Omental fat pad (tissue), 4 donors: Measurements from ENCODE around the gene MYO9B. TPM values are rescaled to one million over a fixed set of nuclear protein-coding genes. Genes with fewer than 3 reads are reported as not detected.

Experiments used
- ATAC-seq: fragments of 150-250 bp; one replicate; pipeline ENCODE4 v1.9.1; 2016; ENCODE audit warnings: mild to moderate bottlenecking, moderate library complexity; ENCODE audit not compliant: low FRiP score
- DNase-seq: peaks from one replicate; pipeline ENCODE4 v3.0.0-alpha.2; 2019; ENCODE audit warnings: low spot score
- total RNA-seq, 4 donors: library from RNA; depleted of rRNA; stranded (reverse); fragments of >200 nt; gene quantifications; one replicate each; pipeline ENCODE4 v1.1.0, GENCODE V29; 2016
- TF ChIP-seq, protein P1 (sequence below), 3 donors: fragments of 450-650 bp; IDR thresholded peaks; one replicate each; pipeline ENCODE4 v1.5.1; 2016 to 2017; ENCODE audit warnings: antibody characterized with exemption in 3 of 3, mild to moderate bottlenecking in 3 of 3, moderate library complexity in 2 of 3

MYO9B gene
- total RNA-seq, 4 donors from 2014 or later = 52.7 to 149 (median 85.7) TPM

DNA sequence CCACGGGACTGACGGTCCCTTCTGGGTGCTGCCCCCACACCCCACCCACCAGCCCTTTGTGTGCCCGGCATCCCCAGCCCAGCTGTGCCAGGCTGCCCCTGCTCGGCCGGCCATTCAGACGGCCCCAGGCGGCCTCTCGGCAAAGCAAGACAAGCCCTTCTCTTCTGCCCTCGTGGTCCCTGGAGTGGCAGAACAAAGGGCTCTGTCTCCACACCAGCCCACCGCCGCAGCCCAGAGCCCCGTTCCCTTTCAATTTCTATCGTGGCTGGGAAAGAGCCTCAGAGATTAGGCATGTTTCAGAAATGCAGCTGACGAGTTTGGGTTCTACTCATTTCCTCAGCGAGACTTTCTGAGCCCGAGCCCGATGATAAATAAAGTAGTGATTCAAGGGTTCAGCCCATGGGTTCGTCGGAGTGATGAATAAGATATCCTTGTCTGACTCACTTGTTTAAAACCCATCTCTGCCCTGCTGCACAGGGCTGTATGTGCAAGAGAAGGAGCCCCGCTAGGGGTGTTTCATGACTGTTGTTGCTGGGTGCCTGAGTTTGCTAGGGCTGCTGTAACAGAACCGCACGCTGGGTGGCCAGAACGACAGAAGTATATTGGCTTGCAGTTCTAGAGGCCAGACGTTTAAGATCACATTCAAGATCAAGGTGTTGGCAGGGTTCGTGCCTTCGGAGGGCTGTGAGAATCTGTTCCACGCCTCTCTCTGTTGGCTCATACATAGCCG lies 4.3 kb downstream of the MYO9B start:
- ATAC-seq (peak; percentile 69), DNase-seq (peak; percentile 54)
- TF ChIP-seq, protein P1, sequence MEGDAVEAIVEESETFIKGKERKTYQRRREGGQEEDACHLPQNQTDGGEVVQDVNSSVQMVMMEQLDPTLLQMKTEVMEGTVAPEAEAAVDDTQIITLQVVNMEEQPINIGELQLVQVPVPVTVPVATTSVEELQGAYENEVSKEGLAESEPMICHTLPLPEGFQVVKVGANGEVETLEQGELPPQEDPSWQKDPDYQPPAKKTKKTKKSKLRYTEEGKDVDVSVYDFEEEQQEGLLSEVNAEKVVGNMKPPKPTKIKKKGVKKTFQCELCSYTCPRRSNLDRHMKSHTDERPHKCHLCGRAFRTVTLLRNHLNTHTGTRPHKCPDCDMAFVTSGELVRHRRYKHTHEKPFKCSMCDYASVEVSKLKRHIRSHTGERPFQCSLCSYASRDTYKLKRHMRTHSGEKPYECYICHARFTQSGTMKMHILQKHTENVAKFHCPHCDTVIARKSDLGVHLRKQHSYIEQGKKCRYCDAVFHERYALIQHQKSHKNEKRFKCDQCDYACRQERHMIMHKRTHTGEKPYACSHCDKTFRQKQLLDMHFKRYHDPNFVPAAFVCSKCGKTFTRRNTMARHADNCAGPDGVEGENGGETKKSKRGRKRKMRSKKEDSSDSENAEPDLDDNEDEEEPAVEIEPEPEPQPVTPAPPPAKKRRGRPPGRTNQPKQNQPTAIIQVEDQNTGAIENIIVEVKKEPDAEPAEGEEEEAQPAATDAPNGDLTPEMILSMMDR (IDR thresholded peaks at IDR 0.05) = no peak

DNA sequence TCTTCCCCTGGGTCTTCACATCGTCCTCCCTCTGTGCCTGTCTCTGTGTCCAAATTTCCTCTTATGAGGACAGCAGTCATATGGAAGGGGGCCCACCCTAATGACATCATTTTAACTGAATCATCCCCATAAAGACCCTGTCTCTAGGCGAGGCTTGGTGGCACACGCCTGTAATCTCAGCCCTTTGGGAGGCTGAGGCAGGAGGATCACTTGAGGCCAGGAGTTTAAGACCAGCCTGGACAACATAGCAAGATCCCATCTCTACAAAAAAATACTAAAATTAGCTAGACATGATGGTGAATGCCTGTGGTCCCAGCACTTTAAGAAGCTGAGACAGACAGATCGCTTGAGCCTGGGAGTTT lies 4.8 kb downstream of the MYO9B start:
- ATAC-seq (no peak), DNase-seq (no peak)
- TF ChIP-seq, protein P1 (IDR thresholded peaks at IDR 0.05) = no peak

DNA sequence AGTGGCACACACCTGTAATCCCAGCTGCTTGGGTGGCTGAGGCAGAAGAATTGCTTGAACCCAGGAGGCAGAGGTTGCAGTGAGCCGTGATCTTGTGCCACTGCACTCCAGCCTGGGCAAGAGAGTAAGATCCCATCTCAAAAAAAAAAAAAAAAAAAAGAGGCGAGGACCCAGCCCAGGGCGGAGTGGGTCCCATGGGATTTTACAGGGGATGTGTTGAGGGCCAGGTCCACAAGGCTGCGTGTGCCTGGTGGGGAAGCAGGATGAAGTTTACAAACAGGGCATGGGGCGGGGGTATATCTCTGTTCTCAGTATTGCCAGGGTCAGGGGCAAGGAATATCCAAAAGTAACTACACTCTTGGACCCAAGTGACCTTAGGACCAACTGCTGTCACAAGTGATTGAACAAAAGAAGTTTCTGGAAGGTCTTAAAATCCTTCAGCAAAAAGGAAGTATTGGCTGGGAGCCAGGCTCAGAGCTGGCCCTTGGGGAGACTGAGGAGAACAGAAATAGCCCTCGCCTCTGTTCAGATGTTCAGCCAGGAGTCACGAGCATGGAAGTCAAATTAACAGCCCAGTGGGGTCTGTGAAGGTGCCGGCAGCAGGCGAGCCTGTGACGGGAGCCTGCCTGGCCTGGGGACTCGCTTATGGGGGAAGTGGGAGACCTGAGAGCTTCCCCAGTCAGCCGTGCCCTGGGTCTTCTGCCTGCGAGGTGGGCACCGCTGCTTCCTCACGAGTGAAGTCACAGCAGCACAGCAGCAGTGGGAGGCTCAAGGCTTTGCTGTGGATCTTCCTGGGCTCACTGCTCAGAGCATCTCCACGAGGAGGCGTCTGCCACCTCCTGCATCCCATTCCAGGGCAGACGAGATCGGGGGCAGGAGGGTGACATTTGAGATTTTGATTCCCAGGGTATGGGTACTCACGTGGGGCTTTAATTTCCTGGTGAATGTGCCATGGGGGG lies 6.4 kb downstream of the MYO9B start:
- ATAC-seq (no peak), DNase-seq (no peak)
- TF ChIP-seq, protein P1 (IDR thresholded peaks at IDR 0.05) = no peak

DNA sequence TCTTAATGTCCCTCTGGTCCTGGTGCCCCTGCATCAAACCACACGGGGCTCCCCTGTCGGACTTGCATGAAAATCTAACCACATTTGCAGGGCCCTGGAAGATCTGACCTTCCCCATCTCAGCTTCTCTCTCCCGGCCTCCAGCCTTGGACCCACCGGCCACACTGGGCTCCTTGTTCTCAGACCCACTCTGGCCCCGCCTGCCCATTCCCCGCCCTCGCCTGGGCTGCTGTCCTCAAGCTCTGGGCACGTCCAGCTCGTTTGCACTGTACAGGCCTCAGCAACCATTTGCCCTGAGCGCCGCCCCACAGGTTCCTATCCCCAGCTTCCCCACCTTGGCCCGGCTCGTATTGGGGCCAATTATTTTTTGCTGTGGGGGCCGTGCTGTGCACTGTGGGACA lies 10.5 kb downstream of the MYO9B start:
- ATAC-seq = no peak
- no peak for DNase-seq
- TF ChIP-seq, protein P1 (IDR thresholded peaks at IDR 0.05) = no peak

DNA sequence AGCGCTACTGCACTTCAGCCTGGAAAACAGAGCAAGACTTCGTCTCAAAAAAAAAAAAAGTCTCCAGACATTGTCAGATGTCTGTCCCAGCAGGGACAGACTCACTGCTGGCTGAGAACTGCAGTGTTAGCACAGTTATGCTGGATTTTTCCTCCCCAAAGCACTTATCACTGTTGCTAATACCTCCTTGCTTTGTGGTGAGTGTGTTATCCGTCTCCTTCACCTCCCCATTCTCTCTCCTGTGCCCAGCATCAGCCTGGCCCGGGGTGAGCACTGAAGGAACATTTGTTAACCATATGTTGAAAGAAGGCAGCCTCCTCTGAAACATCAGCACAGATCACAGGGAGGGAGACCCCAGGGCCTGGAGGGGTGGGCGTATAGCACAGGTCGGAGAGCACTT lies 11.3 kb downstream of the MYO9B start:
- TF ChIP-seq, protein P1 (IDR thresholded peaks at IDR 0.05) = no peak
- DNase-seq (no peak), ATAC-seq (no peak)

DNA sequence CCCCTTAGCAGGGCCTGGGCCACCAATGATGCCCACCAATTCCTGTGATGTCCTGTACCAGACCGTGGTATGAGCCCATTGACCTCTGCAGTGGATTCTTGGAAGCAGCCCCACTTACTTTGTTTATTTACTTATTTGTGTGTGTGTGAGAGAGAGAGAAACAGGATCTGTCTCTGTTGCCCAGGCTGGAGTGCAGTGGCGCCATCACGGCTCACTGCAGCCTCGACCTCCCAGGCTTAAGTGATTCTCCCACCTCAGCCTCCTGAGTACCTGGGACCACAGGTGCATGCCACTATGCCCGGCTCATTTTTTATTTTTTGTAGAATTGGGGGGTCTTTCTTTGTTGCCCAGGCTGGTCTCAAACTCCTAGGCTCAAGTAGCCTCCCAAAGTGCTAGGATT lies 13.0 kb downstream of the MYO9B start:
- ATAC-seq = no peak
- DNase-seq = no peak
- TF ChIP-seq, protein P1 (IDR thresholded peaks at IDR 0.05) = no peak
